Smooth muscle cell of the brain vasculature (primary cell): Measurements from ENCODE around the gene CFD.
A peak's percentile ranks its signal among the peaks of the same experiment; 100 is the strongest.
"Not testable (repeated sequence)": the region's sequence is repeated elsewhere in the genome, so short reads cannot be mapped to it uniquely, and the experiment has no call there.

ENCODE experiments used
- DNase-seq: peaks from one replicate; pipeline ENCODE4 v3.0.0-alpha.2; 2012; ENCODE audit warnings: low read depth, low spot score

CFD gene

DNA sequence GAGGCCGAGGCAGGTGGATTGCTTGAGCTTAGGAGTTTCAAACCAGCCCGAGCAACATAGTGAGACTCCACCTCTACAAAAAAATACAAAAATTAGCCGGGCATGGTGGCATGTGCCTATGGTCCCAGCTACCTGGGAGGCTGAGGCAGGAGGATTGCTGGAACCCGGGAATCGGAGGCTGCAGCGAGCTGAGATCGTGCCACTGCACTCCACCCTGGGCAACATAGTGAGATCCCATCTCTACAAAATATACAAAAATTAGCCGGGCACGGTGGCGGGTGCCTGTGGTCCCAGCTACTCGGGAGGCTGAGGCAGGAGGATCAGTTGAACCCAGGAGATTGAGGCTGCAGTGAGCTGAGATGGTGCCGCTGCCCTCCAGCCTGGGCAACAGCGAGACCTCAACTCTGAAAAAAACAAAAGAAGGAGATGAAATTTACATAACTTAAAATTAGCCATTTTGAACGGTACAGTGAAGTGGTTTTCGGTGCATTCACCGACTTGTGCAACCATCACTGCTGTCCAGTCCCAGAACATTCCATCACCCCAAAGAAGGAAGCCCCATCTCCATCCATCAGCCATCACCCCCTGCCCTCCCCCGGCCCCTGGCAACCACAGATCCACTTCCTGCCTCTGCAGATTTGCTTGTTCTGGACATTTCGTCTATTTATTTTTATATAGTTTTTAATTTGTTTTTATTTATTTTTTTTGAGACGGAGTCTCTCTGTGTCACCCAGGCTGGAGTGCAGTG is 33.4 kb upstream of the CFD start:
- DNase-seq: no peak

DNA sequence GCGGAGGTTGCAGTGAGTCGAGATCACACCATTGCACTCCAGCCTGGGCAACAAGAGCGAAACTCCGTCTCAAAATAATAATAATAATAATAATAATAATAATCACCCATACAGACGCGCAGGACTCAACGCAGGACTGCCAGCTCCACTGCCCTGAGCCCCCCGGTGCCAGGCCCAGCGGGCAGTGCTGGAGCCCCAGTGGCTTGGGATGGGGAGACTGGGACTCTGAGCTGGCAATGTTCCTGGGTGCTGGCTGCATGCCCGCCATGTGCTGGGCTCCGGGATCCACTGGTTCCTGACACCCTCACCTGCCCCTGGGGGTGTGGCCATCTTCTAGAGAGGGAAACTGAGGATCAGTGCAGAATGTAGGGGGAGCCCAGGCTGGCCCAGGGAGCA is 32.2 kb upstream of the CFD start:
- DNase-seq: no peak

- DNase-seq: no peak
Measured at GRCh38 chr19:827710-828321, 31.6 kb upstream of the CFD start, which contains the start of gene AZU1. TSS of gene AZU1 (plus strand) at chr19:827837. CDS start at chr19:827847, 10 bp downstream.

- DNase-seq: no peak
Measured at GRCh38 chr19:829129-829758, 30.2 kb upstream of the CFD start.

- no peak for DNase-seq
Measured at GRCh38 chr19:831407-832369, 27.8 kb upstream of the CFD start.

DNA sequence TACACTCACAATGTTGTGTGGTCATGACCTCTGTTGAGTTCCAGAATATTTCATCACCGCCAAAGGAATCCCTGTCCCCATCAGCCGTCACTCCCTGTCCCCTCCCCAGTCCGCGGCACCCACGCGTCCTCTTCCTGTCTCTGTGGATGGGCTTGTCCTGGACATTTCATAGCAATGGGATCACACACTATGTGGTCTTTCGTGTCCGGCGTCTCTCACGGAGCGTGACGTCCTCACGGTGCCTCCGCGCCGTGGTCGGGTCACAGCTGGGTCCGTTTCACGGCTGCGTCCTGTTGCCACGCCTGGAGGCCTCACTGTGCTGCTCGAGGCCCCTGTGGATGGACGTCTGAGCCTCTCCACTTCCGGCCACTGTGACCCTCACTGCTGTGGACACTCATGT is 25.2 kb upstream of the CFD start:
- no peak for DNase-seq

DNA sequence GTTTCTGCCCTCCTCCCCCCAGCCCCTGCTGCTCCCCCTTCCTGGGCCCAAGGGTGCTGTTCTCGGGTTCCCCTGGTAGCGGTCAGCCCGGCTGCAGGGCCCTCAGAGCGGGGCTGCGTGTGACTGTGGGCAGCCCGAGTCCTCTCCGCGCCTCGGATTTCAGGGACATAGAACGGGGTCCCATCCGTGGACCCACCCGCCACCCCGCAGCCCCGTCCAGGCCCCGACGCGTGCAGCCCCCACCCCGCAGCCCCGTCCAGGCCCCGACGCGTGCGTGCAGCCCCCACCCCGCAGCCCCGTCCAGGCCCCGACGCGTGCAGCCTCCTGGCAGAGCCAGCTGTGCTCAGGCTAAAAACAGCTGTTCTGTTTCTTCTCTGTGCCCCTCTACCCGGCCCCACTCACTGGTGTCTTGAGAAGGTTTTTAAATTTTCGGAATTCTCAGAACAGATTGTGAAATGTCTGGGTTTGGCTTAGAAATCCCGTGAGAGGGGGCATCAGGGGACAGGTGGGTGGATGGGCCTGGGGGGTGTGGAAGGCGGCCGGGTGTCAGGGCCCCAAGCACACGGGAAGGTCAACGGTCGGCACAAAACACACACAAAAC is 24.2 kb upstream of the CFD start:
- no peak for DNase-seq

DNA sequence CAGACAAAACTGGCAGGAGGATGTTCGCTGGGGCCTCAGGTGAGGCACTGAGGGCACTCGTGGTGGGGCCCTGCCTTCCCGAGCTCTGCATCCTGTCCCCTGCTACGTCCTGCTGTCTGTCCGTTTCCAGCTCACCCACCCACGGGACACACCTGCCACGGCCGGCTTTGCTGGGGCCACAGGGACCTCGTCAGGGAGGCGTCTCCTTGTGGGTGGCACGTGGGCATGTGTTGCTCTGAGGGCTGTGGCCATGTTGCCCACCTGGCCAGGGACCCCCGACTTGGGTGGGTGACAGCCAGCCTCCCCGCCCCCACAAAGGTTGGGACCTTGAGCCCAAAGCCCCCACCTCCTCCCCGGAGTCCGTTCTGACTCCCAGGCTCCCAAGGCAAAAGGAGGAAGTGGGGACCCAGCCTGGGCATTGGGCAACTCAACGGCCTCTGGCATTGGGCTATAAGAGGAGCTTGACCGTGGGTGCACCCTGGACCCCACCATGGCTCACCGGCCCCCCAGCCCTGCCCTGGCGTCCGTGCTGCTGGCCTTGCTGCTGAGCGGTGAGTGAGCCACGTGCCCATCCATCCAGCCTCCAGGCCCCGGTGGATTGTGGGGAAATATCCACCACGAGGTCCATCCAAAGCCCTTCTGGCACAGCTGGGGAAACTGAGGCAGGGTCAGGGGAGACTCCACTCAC is 18.8 kb upstream of the CFD start, which contains the start of gene PRTN3:
PRTN3 (plus strand) TSS at position 481 of the 688 bp plus-strand sequence; CDS start at position 491, 10 bp downstream.
- no peak for DNase-seq

GRCh38 chr19:842802-843179 is 16.7 kb upstream of the CFD start:
- DNase-seq: not testable (repeated sequence)

- no peak for DNase-seq
Measured at GRCh38 chr19:843180-843835, 16.2 kb upstream of the CFD start.

- no peak for DNase-seq
Measured at GRCh38 chr19:843836-844545, 15.5 kb upstream of the CFD start.

GRCh38 chr19:844546-844971 is 14.9 kb upstream of the CFD start:
- no peak for DNase-seq

- no peak for DNase-seq
Measured at GRCh38 chr19:845707-846521, 13.6 kb upstream of the CFD start.

GRCh38 chr19:848386-848921 is 11.0 kb upstream of the CFD start:
- no peak for DNase-seq

DNA sequence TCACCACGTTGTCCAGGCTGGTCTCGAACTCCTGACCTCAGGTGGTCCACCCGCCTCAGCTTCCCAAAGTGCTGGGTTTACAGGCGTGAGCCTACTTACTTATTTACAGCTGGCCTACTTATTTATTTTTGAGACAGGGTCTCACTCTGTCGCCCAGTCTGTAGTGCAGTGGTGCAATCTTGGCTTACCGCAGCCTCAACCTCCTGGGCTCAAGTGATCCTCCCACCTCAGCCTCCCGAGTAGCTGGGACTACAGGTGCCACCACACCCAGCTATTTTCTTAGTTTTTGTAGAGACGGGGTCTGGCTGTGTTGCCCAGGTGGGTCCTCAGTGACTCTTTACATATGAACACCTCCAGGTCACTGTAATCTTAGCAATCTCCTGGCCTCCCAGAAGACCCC is 10.3 kb upstream of the CFD start:
- not testable (repeated sequence) for DNase-seq

DNA sequence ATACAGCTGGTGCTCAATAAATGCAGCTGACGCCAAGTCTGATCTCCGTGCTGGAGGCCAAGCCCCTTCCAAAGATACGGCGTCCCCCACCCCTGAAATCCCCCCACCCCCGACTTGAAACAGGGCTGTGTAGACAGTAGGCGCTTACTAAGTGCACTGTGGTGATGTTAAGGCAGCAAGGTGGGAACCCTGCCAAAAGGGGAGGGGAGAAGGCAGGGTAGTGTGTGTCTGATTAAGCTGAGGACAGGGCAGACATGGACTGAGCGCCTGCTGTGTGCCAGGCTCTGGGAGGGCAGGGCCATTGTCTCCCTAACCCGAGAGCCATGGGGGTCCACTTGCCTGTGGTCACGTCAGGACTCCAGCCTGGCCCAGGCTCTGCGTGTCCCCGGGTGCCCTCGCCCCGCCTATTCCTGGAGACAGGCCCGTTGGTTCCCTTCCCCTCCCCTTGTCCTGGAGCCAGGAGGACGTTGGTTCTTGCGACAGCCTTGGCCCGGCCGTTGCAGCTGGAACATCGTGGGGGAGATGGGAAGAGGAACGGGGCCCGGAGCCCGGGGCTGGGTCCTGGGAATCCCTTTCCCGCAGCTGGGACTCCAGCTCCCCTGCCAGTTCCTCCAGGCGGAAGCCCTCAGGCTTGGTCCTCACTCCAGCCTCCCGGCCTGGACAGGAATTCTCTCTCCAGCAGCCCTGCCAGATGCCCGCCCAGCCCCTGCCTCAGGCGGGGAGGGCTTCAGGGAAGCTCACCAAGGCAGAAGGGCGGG is 9.1 kb upstream of the CFD start:
- DNase-seq: peak; percentile 89

DNA sequence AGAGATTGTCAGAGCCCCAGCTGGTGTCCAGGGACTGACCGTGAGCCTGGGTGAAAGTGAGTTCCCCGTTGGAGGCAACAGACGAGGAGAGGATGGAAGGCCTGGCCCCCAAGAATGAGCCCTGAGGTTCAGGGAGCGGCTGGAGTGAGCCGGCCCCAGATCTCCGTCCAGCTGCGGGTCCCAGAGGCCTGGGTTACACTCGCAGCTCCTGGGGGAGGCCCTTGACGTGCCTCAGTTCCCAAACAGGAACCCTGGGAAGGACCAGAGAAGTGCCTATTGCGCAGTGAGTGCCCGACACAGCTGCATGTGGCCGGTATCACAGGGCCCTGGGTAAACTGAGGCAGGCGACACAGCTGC is 8.5 kb upstream of the CFD start:
- DNase-seq: no peak
